ENCODE measurements around the gene GAREM1. TPM values are rescaled to one million over a fixed set of nuclear protein-coding genes. Genes with fewer than 3 reads are reported as not detected.

GAREM1 gene
- total RNA-seq, 1 donor from 2014 or later: 9.0 TPM

GRCh38 chr18:32310774-32311173 is 159.9 kb downstream of the GAREM1 start:
- H3K9me3 Mint-ChIP-seq (ENCODE audit: unreplicated experiment): no peaks in the 10 kb centered on the region
- peaks cover 10% of the 10 kb centered on the region for H3K4me1 Mint-ChIP-seq (ENCODE audit: low read depth, unreplicated experiment)
- H3K4me2 ChIP-seq (ENCODE audit: low read length): no peak overlapping the region
- no peak overlapping the region for H3K4me3 Mint-ChIP-seq (ENCODE audit: unreplicated experiment)
- H3K9ac ChIP-seq (ENCODE audit: low read length): no peak overlapping the region
- H3K36me3 Mint-ChIP-seq (ENCODE audit: low read depth, unreplicated experiment): no peaks in the 10 kb centered on the region
- FAIRE-seq (no peak), DNase-seq (ENCODE audit: low read depth) (no peak)
- no peak overlapping the region for H2AFZ ChIP-seq (ENCODE audit: low read depth, low read length)
- no peaks in the 10 kb centered on the region for H3K36me3 ChIP-seq (ENCODE audit: insufficient read depth, low read length)
- no peaks in the 10 kb centered on the region for H3K27me3 Mint-ChIP-seq (ENCODE audit: low read depth, unreplicated experiment)
- H3K27ac ChIP-seq (ENCODE audit: low read depth, low read length): no peak overlapping the region
- TF ChIP-seq CTCF (IDR thresholded peaks at IDR 0.05; ENCODE audit: insufficient read depth, low read depth, low read length) (no peak), EZH2 (IDR thresholded peaks at IDR 0.05; ENCODE audit: insufficient read depth, low read length) (no peak)
- H3K79me2 ChIP-seq (ENCODE audit: insufficient read depth, low read length): no peaks in the 10 kb centered on the region
- H3K27me3 ChIP-seq (ENCODE audit: insufficient read depth, low read length): no peaks in the 10 kb centered on the region
- no peaks in the 10 kb centered on the region for H3K9me3 ChIP-seq (ENCODE audit: insufficient read depth, low read depth, low read length)
- no peak overlapping the region for H3K4me3 ChIP-seq (ENCODE audit: insufficient read depth, low read depth, low read length)
- no peaks in the 10 kb centered on the region for H4K20me1 ChIP-seq (ENCODE audit: insufficient read depth, low read length)
- no peak overlapping the region for H3K27ac Mint-ChIP-seq (ENCODE audit: unreplicated experiment)
- peaks cover 9% of the 10 kb centered on the region for H3K4me1 ChIP-seq (ENCODE audit: insufficient read depth, low read length)

GRCh38 chr18:32310101-32310500 is 160.6 kb downstream of the GAREM1 start:
- no peak for FAIRE-seq
- peak overlapping the region; percentile 8 for H3K27ac Mint-ChIP-seq (ENCODE audit: unreplicated experiment)

More at GRCh38 chr18:32310101-32310500, 160.6 kb downstream of the GAREM1 start:
- no peaks in the 10 kb centered on the region for H3K36me3 Mint-ChIP-seq (ENCODE audit: low read depth, unreplicated experiment)
- no peak overlapping the region for H3K4me3 Mint-ChIP-seq (ENCODE audit: unreplicated experiment)
- Histone ChIP-seq H3K79me2 (ENCODE audit: insufficient read depth, low read length) (no peaks in the 10 kb centered on the region), H3K36me3 (ENCODE audit: insufficient read depth, low read length) (no peaks in the 10 kb centered on the region), H3K27ac (ENCODE audit: low read depth, low read length) (no peak overlapping the region), H3K9me3 (ENCODE audit: insufficient read depth, low read depth, low read length) (no peaks in the 10 kb centered on the region), H3K9ac (ENCODE audit: low read length) (no peak overlapping the region), H2AFZ (ENCODE audit: low read depth, low read length) (no peak overlapping the region), H3K4me1 (ENCODE audit: insufficient read depth, low read length) (peaks cover 9% of the 10 kb centered on the region), H3K4me3 (ENCODE audit: insufficient read depth, low read depth, low read length) (no peak overlapping the region), H4K20me1 (ENCODE audit: insufficient read depth, low read length) (no peaks in the 10 kb centered on the region), H3K27me3 (ENCODE audit: insufficient read depth, low read length) (no peaks in the 10 kb centered on the region), H3K4me2 (ENCODE audit: low read length) (no peak overlapping the region)
- peaks cover 10% of the 10 kb centered on the region for H3K4me1 Mint-ChIP-seq (ENCODE audit: low read depth, unreplicated experiment)
- no peaks in the 10 kb centered on the region for H3K27me3 Mint-ChIP-seq (ENCODE audit: low read depth, unreplicated experiment)
- H3K9me3 Mint-ChIP-seq (ENCODE audit: unreplicated experiment): no peaks in the 10 kb centered on the region
- DNase-seq (ENCODE audit: low read depth): peak; percentile 67
- TF ChIP-seq EZH2 (IDR thresholded peaks at IDR 0.05; ENCODE audit: insufficient read depth, low read length): no peak
- no peak for TF ChIP-seq CTCF (IDR thresholded peaks at IDR 0.05; ENCODE audit: insufficient read depth, low read depth, low read length)

Data from astrocyte (in vitro differentiated cells and primary cell).